Adrenal gland (tissue), 12 donors: ENCODE measurements around the gene SPOCK1. TPM values are rescaled to one million over a fixed set of nuclear protein-coding genes. Genes with fewer than 3 reads are reported as not detected.

Experiments used
- DNase-seq, 7 donors: peaks; one replicate each; pipeline ENCODE4 v3.0.0-alpha.2; 2019 to 2020
- H3K27ac ChIP-seq, 5 donors: fragments of 200-600 bp; sonication (generic) in 4 of 5; 1 replicate in 3 of 5; 2 replicates in 2 of 5; pipeline versions ENCODE4 v1.5.1 to v1.8.0; 2016 to 2020; ENCODE audit warnings: mild to moderate bottlenecking in 1 of 5
- H3K27me3 ChIP-seq: fragments of 200-600 bp; 2 replicates; pipeline ENCODE4 v1.8.0; 2021
- H3K36me3 ChIP-seq, 2 donors: fragments of 200-600 bp; replicated peaks in 1 of 2; 1 replicate in 1 of 2; 2 replicates in 1 of 2; pipeline versions ENCODE4 v1.5.1 to v1.8.0; 2018 to 2022
- H3K4me1 ChIP-seq, 2 donors: fragments of 200-600 bp; replicated peaks in 1 of 2; 1 replicate in 1 of 2; 2 replicates in 1 of 2; pipeline versions ENCODE4 v1.5.1 to v1.8.0; 2018 to 2021
- H3K4me3 ChIP-seq, 4 donors: fragments of 200-600 bp; sonication (generic) in 3 of 4; one replicate each; pipeline ENCODE4 v1.5.1; 2016 to 2018
- H3K9me3 ChIP-seq, 3 donors: fragments of 200-600 bp; sonication (generic) in 1 of 3; replicated peaks in 1 of 3; 1 replicate in 2 of 3; 2 replicates in 1 of 3; pipeline versions ENCODE4 v1.5.1 to v1.8.0; 2016 to 2021
- CTCF ChIP-seq, 6 experiments: fragments of 450-650 bp in 4 of 6; fragments of 200-600 bp in 2 of 6; sonication (generic) in 1 of 6; IDR thresholded peaks; 1 replicate in 5 of 6; 2 replicates in 1 of 6; pipeline versions ENCODE4 v1.5.1 to v1.8.0; 2016 to 2021; ENCODE audit warnings: antibody characterized with exemption in 6 of 6, mild to moderate bottlenecking in 2 of 6, moderate library complexity in 1 of 6
- POLR2A ChIP-seq, 2 donors: fragments of 450-650 bp; IDR thresholded peaks; one replicate each; pipeline ENCODE4 v1.6.1; 2017; ENCODE audit warnings: antibody characterized with exemption in 2 of 2, mild to moderate bottlenecking in 2 of 2, moderate library complexity in 1 of 2
- WGBS, 4 donors: extraction: QIAGEN DNeasy Blood & Tissue Kit in 2 of 4; methylation state at CpG; one replicate each; pipeline versions ENCODE4 v1.1.5 to v1.1.7; 2013 to 2017; 5-methylcytosine and 5-hydroxymethylcytosine counted together
- intact Hi-C, 2 donors: fragments of 100-400 bp; cut with DNase I; formaldehyde crosslinking; loops; one replicate each; pipeline versions ENCODE4 v1.14.1 to v1.15.0; 2022 to 2023
- polyA plus RNA-seq, 3 donors: library from polyadenylated mRNA; stranded (reverse); fragments of 200-250 nt in 2 of 3; fragments of 350-450 nt in 1 of 3; fragmentation: Illumina TruSeq in 1 of 3; extraction: RNeasy Lipid Tissue Mini Kit (QIAGEN cat#74804) in 1 of 3; gene quantifications; one replicate each; pipeline ENCODE4 v1.2.3, GENCODE V29; 2013 to 2014
- total RNA-seq, 9 donors: library from RNA; depleted of rRNA in 4 of 9; stranded (reverse); fragments of >200 nt in 4 of 9; fragments of 120-200 nt in 1 of 9; fragmentation: NEBNext Ultra II Directional in 1 of 9; extraction: Animal tissue kit (Norgen Biotek cat#: 25700) in 1 of 9; gene quantifications; one replicate each; pipeline versions ENCODE4 v1.1.0 to v1.2.4, GENCODE V29; 2013 to 2023
- donor health status: healthy with polysubstance abuse.
- donor health status: Bipolar disorder and iron deficiency.
- donor health status: DM: yes; HTN: yes; CAD: no.
- donor health status: DM: no; HTN: no; CAD: no.
- donor health status: DM: no; HTN: no; CAD: no.
- donor health status: DM: yes; HTN: yes; CAD: no.

SPOCK1 gene
- total and polyA plus RNA-seq, 12 donors, result 5.4 to 102 (median 55.6) TPM

GRCh38 chr5:137385064-137385463, 114.1 kb downstream of the SPOCK1 start:
- no peaks in the 10 kb centered on the region for H3K27me3 ChIP-seq
- 73 to 93% (median 86%) methylated on average over 1 of the region's 1 CpG for WGBS, 4 donors
- no peaks in the 10 kb centered on the region for H3K36me3 ChIP-seq
- H3K4me1 ChIP-seq, result no peaks in the 10 kb centered on the region
- no peak for DNase-seq
- no peak overlapping the region for H3K27ac ChIP-seq
- intact Hi-C loops, result no loop called here
- H3K4me3 ChIP-seq, result no peak overlapping the region
- TF ChIP-seq CTCF (IDR thresholded peaks at IDR 0.05) (no peak), POLR2A (IDR thresholded peaks at IDR 0.05) (no peak)
- no peaks in the 10 kb centered on the region for H3K9me3 ChIP-seq

- no peak overlapping the region for H3K27ac ChIP-seq
- WGBS, 4 donors, result 92 to 100% (median 98%) methylated on average over 1 of the region's 1 CpG
- DNase-seq, result no peak
- intact Hi-C loops, result no loop called here
- H3K36me3 ChIP-seq, result no peaks in the 10 kb centered on the region
- H3K9me3 ChIP-seq, result no peaks in the 10 kb centered on the region
- no peaks in the 10 kb centered on the region for H3K4me1 ChIP-seq
- H3K4me3 ChIP-seq, result no peak overlapping the region
- TF ChIP-seq CTCF (IDR thresholded peaks at IDR 0.05) (no peak), POLR2A (IDR thresholded peaks at IDR 0.05) (no peak)
- H3K27me3 ChIP-seq, result no peaks in the 10 kb centered on the region
Observed at GRCh38 chr5:137383909-137384308, 115.2 kb downstream of the SPOCK1 start.

- Histone ChIP-seq H3K4me1 (no peaks in the 10 kb centered on the region), H3K27ac (no peak overlapping the region), H3K36me3 (no peaks in the 10 kb centered on the region), H3K4me3 (no peak overlapping the region), H3K27me3 (no peaks in the 10 kb centered on the region), H3K9me3 (no peaks in the 10 kb centered on the region)
- intact Hi-C loops, result no loop called here
- no peak for DNase-seq
- WGBS, 4 donors, result 96 to 100% (median 100%) methylated on average over 1 of the region's 1 CpG
- no peak for TF ChIP-seq CTCF (IDR thresholded peaks at IDR 0.05)
- TF ChIP-seq POLR2A (IDR thresholded peaks at IDR 0.05), result no peak
Observed at GRCh38 chr5:137381555-137381954, 117.6 kb downstream of the SPOCK1 start.

- H3K27me3 ChIP-seq, result no peaks in the 10 kb centered on the region
- intact Hi-C loops, result no loop called here
- no peak overlapping the region for H3K4me3 ChIP-seq
- H3K36me3 ChIP-seq, result no peaks in the 10 kb centered on the region
- no peaks in the 10 kb centered on the region for H3K4me1 ChIP-seq
- WGBS, 4 donors, result 86 to 93% (median 89%) methylated on average over 5 of the region's 5 CpGs
- H3K27ac ChIP-seq, result no peak overlapping the region
- no peak for DNase-seq
- TF ChIP-seq POLR2A (IDR thresholded peaks at IDR 0.05), result no peak
- no peak for TF ChIP-seq CTCF (IDR thresholded peaks at IDR 0.05)
- no peaks in the 10 kb centered on the region for H3K9me3 ChIP-seq
Observed at GRCh38 chr5:137379555-137380286, 119.4 kb downstream of the SPOCK1 start.
